Coronary artery (tissue), 2 donors: Measurements from ENCODE around the gene POLD4.
A peak's percentile ranks its signal among the peaks of the same experiment; 100 is the strongest.

ENCODE experiments used
- DNase-seq: peaks from one replicate; pipeline ENCODE4 v3.0.0-alpha.2; 2017; ENCODE audit warnings: low spot score
- H3K27ac ChIP-seq, 2 donors: fragments of 200-600 bp; sonication (generic); one replicate each; pipeline ENCODE4 v1.5.1; 2016 to 2019
- H3K4me3 ChIP-seq: fragments of 200-600 bp; sonication (generic); 2 replicates; pipeline ENCODE4 v1.5.1; 2016; ENCODE audit warnings: mild to moderate bottlenecking, moderate library complexity
- CTCF ChIP-seq: fragments of 200-600 bp; sonication (generic); IDR thresholded peaks from one replicate; pipeline ENCODE4 v1.5.1; 2019; ENCODE audit warnings: antibody characterized with exemption

The POLD4 gene

DNA sequence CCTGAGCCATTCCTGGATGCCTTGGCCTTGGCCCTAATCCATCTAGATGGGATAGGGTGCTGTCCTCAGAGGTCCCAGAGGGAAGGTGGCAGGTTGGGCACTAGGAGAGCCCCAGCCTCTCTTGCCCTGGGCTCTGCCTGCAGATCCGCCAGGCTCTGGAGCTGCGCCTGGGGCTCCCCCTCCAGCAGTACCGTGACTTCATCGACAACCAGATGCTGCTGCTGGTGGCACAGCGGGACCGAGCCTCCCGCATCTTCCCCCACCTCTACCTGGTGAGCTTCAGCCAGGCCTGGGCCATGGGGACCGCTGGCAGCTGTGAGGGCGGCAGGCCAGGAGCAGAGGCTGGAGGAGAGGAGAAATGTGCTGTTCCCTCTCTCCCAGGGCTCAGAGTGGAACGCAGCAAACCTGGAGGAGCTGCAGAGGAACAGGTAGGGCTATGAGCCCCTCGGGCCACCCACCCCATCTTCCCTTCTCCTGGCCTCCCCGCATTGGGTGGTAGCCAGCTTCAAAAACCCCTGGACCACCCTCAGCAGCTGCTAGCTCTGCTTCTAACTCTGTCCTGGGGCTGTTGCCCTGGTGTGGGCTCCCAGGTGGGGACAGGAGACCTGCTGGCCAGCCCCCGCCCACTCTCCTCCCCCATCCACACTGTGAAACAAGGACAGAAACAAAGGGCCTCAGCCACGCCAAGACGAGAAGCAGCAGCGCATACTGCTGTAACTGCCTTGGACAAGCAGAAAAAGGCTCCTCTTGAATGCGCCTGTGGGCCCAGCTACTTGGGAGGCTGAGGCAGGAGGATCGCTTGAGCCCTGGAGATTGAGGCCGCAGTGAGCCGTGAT is 45.1 kb downstream of the POLD4 start:
- no peak for DNase-seq
- Histone ChIP-seq H3K4me3 (no peak overlapping the region), H3K27ac (no peak overlapping the region)
- TF ChIP-seq CTCF = no peak

- TF ChIP-seq CTCF = no peak
- H3K4me3 ChIP-seq = no peak overlapping the region
- no peak for DNase-seq
- no peak overlapping the region for H3K27ac ChIP-seq
Measured at GRCh38 chr11:67307545-67308001, 45.8 kb downstream of the POLD4 start.

GRCh38 chr11:67306769-67307544 is 46.4 kb downstream of the POLD4 start:
- no peak for TF ChIP-seq CTCF
- no peak overlapping the region for H3K27ac ChIP-seq
- DNase-seq = peak; percentile 71

GRCh38 chr11:67304511-67305113 is 48.7 kb downstream of the POLD4 start:
- H3K27ac ChIP-seq = peak overlapping the region in 1 of 2 donors; percentile 90
- peak overlapping the region; percentile 100 for H3K4me3 ChIP-seq
- TF ChIP-seq CTCF = no peak
- peak; percentile 67 for DNase-seq

More at GRCh38 chr11:67306769-67307544, 46.4 kb downstream of the POLD4 start:
- no peak overlapping the region for H3K4me3 ChIP-seq

GRCh38 chr11:67303835-67304411 is 49.4 kb downstream of the POLD4 start:
- peak overlapping the region; percentile 76 to 90 for H3K27ac ChIP-seq
- no peak for TF ChIP-seq CTCF
- DNase-seq = no peak
- peak overlapping the region; percentile 100 for H3K4me3 ChIP-seq

GRCh38 chr11:67303132-67303834 is 50.1 kb downstream of the POLD4 start, which contains the start of gene SSH3:
Gene SSH3, plus strand, starts transcription at chr11:67303530. Its CDS starts 96 bp downstream, at chr11:67303626.
- peak within 1 kb of the TSS; percentile 100 for H3K4me3 ChIP-seq
- peak; percentile 80 for DNase-seq
- TF ChIP-seq CTCF = no peak
- peak within 1 kb of the TSS; percentile 76 to 90 for H3K27ac ChIP-seq
